GM12892 (cell line): ENCODE data around the gene SMYD3.

Source experiments
- DNase-seq: peaks from one replicate; pipeline ENCODE4 v3.0.0; 2011; ENCODE audit not compliant: insufficient read length
- FAIRE-seq: peaks from 2 replicates; lab custom pipeline; 2011; peaks lifted over from hg19 to GRCh38; lab: Jason Lieb, UNC
- POLR2A ChIP-seq: IDR thresholded peaks from 2 replicates; pipeline ENCODE4 v1.6.1; 2011; ENCODE audit warnings: low read depth, low read length, control low read depth
- POLR2AphosphoS5 ChIP-seq: IDR thresholded peaks from 2 replicates; pipeline ENCODE4 v1.6.1; 2011; ENCODE audit warnings: low read depth, low read length, control low read depth
- TAF1 ChIP-seq: IDR thresholded peaks from 2 replicates; pipeline ENCODE4 v1.6.1; 2011; ENCODE audit warnings: low read depth, mild to moderate bottlenecking, control low read depth, low read length, borderline replicate concordance

The SMYD3 gene

GRCh38 chr1:246398126-246398813 lies 108.8 kb downstream of the SMYD3 start:
- no peak for TF ChIP-seq TAF1
- no peak for TF ChIP-seq POLR2AphosphoS5
- no peak for TF ChIP-seq POLR2A
- FAIRE-seq: no peak
- DNase-seq: no peak

- TF ChIP-seq POLR2AphosphoS5 (no peak), POLR2A (no peak), TAF1 (no peak)
- DNase-seq (no peak), FAIRE-seq (no peak)
These were observed 110.0 kb downstream of the SMYD3 start for GRCh38 chr1:246397046-246397445.

GRCh38 chr1:246396322-246396721 lies 110.8 kb downstream of the SMYD3 start:
- DNase-seq: no peak
- no peak for TF ChIP-seq TAF1
- FAIRE-seq: no peak

GRCh38 chr1:246394121-246394520 lies 113.0 kb downstream of the SMYD3 start:
- no peak for FAIRE-seq
- TF ChIP-seq TAF1 (no peak), POLR2AphosphoS5 (no peak), POLR2A (no peak)
- no peak for DNase-seq

DNA sequence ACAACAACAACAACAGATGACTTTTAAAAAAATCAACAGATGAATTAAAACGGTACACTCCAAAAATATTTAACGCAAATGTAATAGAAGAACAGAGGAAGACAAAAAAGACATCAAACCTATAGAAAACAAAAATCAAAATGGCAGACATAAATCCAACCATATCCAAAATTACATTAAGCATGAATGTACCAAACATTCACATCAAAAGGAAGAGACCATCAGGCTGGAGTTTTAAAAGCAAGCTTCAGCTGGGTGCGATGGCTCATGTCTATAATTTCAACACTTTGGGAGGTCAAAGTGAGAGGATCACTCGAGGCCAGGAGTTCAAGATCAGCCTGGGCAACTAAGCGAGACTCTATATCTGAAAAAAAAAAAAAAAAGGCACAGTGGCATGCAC lies 116.2 kb downstream of the SMYD3 start:
- FAIRE-seq (no peak), DNase-seq (no peak)
- TF ChIP-seq POLR2AphosphoS5 (no peak), POLR2A (no peak), TAF1 (no peak)

- FAIRE-seq: no peak
- DNase-seq: no peak
These were observed 122.5 kb downstream of the SMYD3 start for GRCh38 chr1:246384616-246385015.

GRCh38 chr1:246383791-246384190 lies 123.3 kb downstream of the SMYD3 start:
- DNase-seq (no peak), FAIRE-seq (no peak)
- TF ChIP-seq POLR2A (no peak), TAF1 (no peak), POLR2AphosphoS5 (no peak)

More at GRCh38 chr1:246384616-246385015, 122.5 kb downstream of the SMYD3 start:
- TF ChIP-seq POLR2AphosphoS5: no peak
- TF ChIP-seq POLR2A: no peak
- no peak for TF ChIP-seq TAF1

DNA sequence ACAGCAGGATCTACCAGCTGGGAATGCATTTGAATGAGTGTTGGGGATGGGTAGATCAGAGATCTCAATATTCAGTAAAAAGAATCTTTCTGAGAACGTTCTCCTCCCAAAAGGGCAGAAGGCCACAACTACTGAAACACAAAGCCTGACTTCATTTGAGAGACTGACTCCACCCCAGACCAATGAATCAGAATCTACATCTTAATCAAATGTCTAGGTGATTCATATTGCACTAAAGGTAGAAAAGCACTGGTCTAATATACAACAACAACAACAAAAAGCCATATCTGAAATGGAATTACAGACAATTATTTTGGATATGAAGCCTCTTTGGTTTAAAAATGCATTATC lies 123.9 kb downstream of the SMYD3 start:
- DNase-seq (no peak), FAIRE-seq (no peak)
- no peak for TF ChIP-seq POLR2A
- TF ChIP-seq POLR2AphosphoS5: no peak
- no peak for TF ChIP-seq TAF1

DNA sequence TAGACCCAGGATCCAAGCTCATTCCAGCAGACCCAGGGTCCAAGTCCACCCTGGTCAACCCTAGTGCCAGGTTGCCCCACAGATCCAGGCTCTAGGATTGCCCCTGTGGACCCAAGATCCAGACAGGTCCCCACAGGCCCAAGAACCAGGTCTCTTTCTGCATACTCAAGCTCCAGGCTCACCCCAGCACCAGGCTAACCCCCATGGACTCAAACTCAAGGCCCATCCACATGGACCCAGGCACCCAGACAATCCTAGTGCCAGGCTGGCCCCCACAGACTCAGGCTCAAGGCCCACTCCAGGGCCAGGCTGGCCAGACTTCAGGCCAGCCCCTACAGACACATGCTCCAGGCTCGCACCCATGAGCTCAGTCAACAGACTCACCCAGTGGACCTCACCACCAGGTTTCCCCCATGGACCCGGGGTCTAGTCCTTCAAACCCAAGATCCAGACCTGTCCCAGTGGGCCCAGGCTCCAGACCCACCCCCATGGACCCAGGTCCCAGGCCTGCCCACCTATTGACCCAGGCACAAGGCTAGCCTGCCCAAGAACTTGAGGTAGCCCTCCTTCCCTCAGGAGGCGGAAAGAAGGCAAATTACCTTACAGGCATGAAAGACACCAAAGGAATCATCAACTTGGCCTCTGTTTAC lies 124.4 kb downstream of the SMYD3 start:
- FAIRE-seq (no peak), DNase-seq (no peak)
- no peak for TF ChIP-seq POLR2A

DNA sequence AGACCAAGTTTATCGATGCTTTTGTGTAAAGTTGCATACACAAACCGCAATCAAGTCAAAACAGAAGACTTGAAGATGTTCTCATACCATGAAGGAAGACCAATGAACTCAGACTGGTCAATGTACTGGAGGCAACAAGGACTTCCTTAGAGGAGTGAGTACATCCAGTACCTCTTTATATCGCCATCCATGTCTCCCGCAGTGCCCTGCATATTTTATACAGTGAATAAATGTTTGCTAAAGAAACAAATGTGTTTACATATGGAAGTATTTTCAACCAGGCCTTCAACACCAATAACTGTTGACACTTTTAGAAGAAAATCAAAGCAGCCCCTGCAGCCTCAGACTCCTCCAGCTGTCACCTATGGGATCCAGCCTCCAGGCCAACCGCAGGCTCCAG lies 125.6 kb downstream of the SMYD3 start:
- DNase-seq (no peak), FAIRE-seq (no peak)
- TF ChIP-seq POLR2AphosphoS5 (no peak), TAF1 (no peak), POLR2A (no peak)

GRCh38 chr1:246377625-246378153 lies 129.4 kb downstream of the SMYD3 start:
- TF ChIP-seq POLR2A (no peak), TAF1 (no peak), POLR2AphosphoS5 (no peak)
- no peak for DNase-seq
- no peak for FAIRE-seq
